OCI-LY7 (cell line): ENCODE data around the gene CAMK2N2. TPM values are rescaled to one million over a fixed set of nuclear protein-coding genes. Genes with fewer than 3 reads are reported as not detected.
A peak's percentile ranks its signal among the peaks of the same experiment; 100 is the strongest.

Source experiments
- Bru-seq: library from RNA; stranded (reverse); fragments of 400-500 nt; gene quantifications from one replicate; lab custom pipeline; 2021; lab: Mats Ljungman, UMichigan
- BruChase-seq, 2 experiments: library from RNA; stranded (reverse); fragments of 400-500 nt; gene quantifications; one replicate each; lab custom pipeline; 2021; lab: Mats Ljungman, UMichigan
- BruUV-seq: library from RNA; stranded (reverse); fragments of 400-500 nt; replicated peaks from 2 replicates; lab custom pipeline; 2021; lab: Mats Ljungman, UMichigan
- CTCF ChIA-PET: fragments of 300-600 bp; sonication (Branson Sonifier 250); formaldehyde crosslinking; loops from one replicate; lab custom pipeline; 2022; ENCODE audit warnings: antibody characterized with exemption; ENCODE audit not compliant: unreplicated experiment; lab: Charles Lee
- POLR2A ChIA-PET: fragments of 300-600 bp; sonication (Branson Sonifier 250); formaldehyde crosslinking; loops from one replicate; lab custom pipeline; 2022; ENCODE audit warnings: antibody characterized with exemption; lab: Charles Lee
- DNase-seq: peaks from one replicate; pipeline ENCODE4 v3.0.0-alpha.2; 2015; ENCODE audit warnings: low spot score
- H2AFZ ChIP-seq: fragments of 200-600 bp; sonication (generic), shearing (Covaris generic); 2 replicates; pipeline ENCODE4 v1.6.1; 2014; ENCODE audit warnings: mild to moderate bottlenecking, antibody characterized with exemption, low read length, moderate library complexity
- H3K27ac ChIP-seq: fragments of 200-600 bp; sonication (generic); 2 replicates; pipeline ENCODE4 v1.5.1; 2014; ENCODE audit warnings: mixed run types, low read depth, mild to moderate bottlenecking, moderate library complexity, low read length, inconsistent platforms; ENCODE audit not compliant: poor library complexity, severe bottlenecking
- H3K36me3 ChIP-seq: fragments of 200-600 bp; sonication (generic); 2 replicates; pipeline ENCODE4 v1.6.1; 2014; ENCODE audit warnings: mild to moderate bottlenecking, antibody characterized with exemption, low read length, moderate library complexity, mixed read lengths; ENCODE audit not compliant: insufficient read depth
- H3K4me1 ChIP-seq: fragments of 200-600 bp; sonication (generic); 2 replicates; pipeline ENCODE4 v1.5.1; 2014; ENCODE audit warnings: mild to moderate bottlenecking, low read length; ENCODE audit not compliant: insufficient read depth, poor library complexity, severe bottlenecking
- H3K4me2 ChIP-seq: fragments of 200-600 bp; sonication (generic); 2 replicates; pipeline ENCODE4 v1.6.1; 2014; ENCODE audit warnings: mild to moderate bottlenecking, low read length
- H3K4me3 ChIP-seq: fragments of 200-600 bp; sonication (generic); 2 replicates; pipeline ENCODE4 v1.5.1; 2014; ENCODE audit warnings: mild to moderate bottlenecking, low read depth, low read length; ENCODE audit not compliant: poor library complexity, severe bottlenecking
- H3K79me2 ChIP-seq: fragments of 200-600 bp; sonication (generic); 2 replicates; pipeline ENCODE4 v1.6.1; 2016; ENCODE audit warnings: low read depth, mild to moderate bottlenecking, low read length, moderate library complexity, mixed read lengths; ENCODE audit not compliant: insufficient read depth
- H3K9me2 ChIP-seq: fragments of 200-600 bp; sonication (generic); 2 replicates; pipeline ENCODE4 v1.6.1; 2016; ENCODE audit warnings: mild to moderate bottlenecking, low read length, mixed read lengths; ENCODE audit not compliant: insufficient read depth
- H3K9me3 ChIP-seq: fragments of 200-600 bp; sonication (generic); 2 replicates; pipeline ENCODE4 v1.6.1; 2014; ENCODE audit warnings: mild to moderate bottlenecking, mixed run types, low read length, mixed read lengths
- H4K20me1 ChIP-seq: fragments of 200-600 bp; sonication (generic); 2 replicates; pipeline ENCODE4 v1.6.1; 2014; ENCODE audit warnings: mild to moderate bottlenecking, antibody characterized with exemption, low read length, moderate library complexity, mixed read lengths; ENCODE audit not compliant: insufficient read depth
- CTCF ChIP-seq: fragments of 200-600 bp; sonication (generic); conservative IDR thresholded peaks from 2 replicates; pipeline ENCODE4 v1.5.1; 2014; ENCODE audit warnings: mild to moderate bottlenecking, antibody characterized with exemption, low read length, moderate library complexity, mixed read lengths
- EZH2phosphoT487 ChIP-seq: fragments of 200-600 bp; sonication (generic); IDR thresholded peaks from 2 replicates; pipeline ENCODE4 v1.6.1; 2018; ENCODE audit warnings: low read depth, borderline replicate concordance, mild to moderate bottlenecking, mixed run types, antibody characterized with exemption, low read length, moderate library complexity, mixed read lengths
- intact Hi-C: fragments of 100-400 bp; cut with micrococcal nuclease; formaldehyde crosslinking; loops from one replicate; pipeline ENCODE4 v1.10.0; 2022; ENCODE audit not compliant: unreplicated experiment
- long read RNA-seq: library from polyadenylated mRNA; stranded (forward); transcript quantifications from one replicate; pipeline ENCODE4 v2.0.0, GENCODE V29; 2022
- total RNA-seq, 2 experiments: library from RNA; depleted of rRNA in 1 of 2; stranded (reverse); fragments of >200 nt in 1 of 2; shearing (Covaris generic) in 1 of 2; gene quantifications; 2 replicates each; pipeline ENCODE4 v1.2.3, GENCODE V29; 2014 to 2022

CAMK2N2 gene
- total RNA-seq (2014; rRNA removed; shearing (Covaris generic)) (not detected in 2 replicates), total RNA-seq (2022) (0.28 TPM in 1 of 2 replicates, not detected in the other), Bru-seq, nascent RNA (not detected), BruChase-seq, experiment 1, labeled RNA remaining after a 6-hour chase (percentile 18 among the genes with signal in this experiment), BruChase-seq, experiment 2, labeled RNA remaining after a 2-hour chase (not detected)
- long read RNA-seq = 0 reads

GRCh38 chr3:184261270-184261853, at the start of gene CAMK2N2:
TSS of gene CAMK2N2 (minus strand) at chr3:184261553. CDS start at chr3:184261285, 268 bp downstream.
- H3K36me3 ChIP-seq = no peaks in the 10 kb centered on the region
- no peak within 1 kb of the TSS for H2AFZ ChIP-seq
- TF ChIP-seq EZH2phosphoT487 (0 out of 2 replicates have a peak, but pooled peaks have one; percentile 1), CTCF (no peak)
- intact Hi-C loops = no loop called here
- ChIA-PET POLR2A (interaction anchor here (0.6 kb wide), 1 partner anchor 106 kb away, joined by 3 read pairs; no protein-coding TSS in a partner anchor), CTCF (no interaction called here)
- peak; percentile 33 for DNase-seq
- H3K79me2 ChIP-seq = no peaks in the 10 kb centered on the region
- H3K4me3 ChIP-seq = peak within 1 kb of the TSS; percentile 62
- H4K20me1 ChIP-seq = no peaks in the 10 kb centered on the region
- BruUV-seq = no TSS peak
- H3K4me1 ChIP-seq = peaks cover 3% of the 10 kb centered on the region
- peak within 1 kb of the TSS; percentile 80 for H3K4me2 ChIP-seq
- H3K9me2 ChIP-seq = no peaks in the 10 kb centered on the region
- no peak within 1 kb of the TSS for H3K27ac ChIP-seq
- H3K9me3 ChIP-seq = no peaks in the 10 kb centered on the region

- H3K36me3 ChIP-seq = peaks cover 61% of the 10 kb centered on the region
- peaks cover 2% of the 10 kb centered on the region for H3K4me1 ChIP-seq
- TSS peak; percentile 74 for BruUV-seq
- ChIA-PET POLR2A (no interaction called here), CTCF (no interaction called here)
- no peaks in the 10 kb centered on the region for H3K79me2 ChIP-seq
- TF ChIP-seq EZH2phosphoT487 (no peak), CTCF (no peak)
- no peak overlapping the region for H3K4me3 ChIP-seq
- H3K4me2 ChIP-seq = no peak overlapping the region
- H3K9me3 ChIP-seq = no peaks in the 10 kb centered on the region
- no peaks in the 10 kb centered on the region for H4K20me1 ChIP-seq
- DNase-seq = no peak
- H3K9me2 ChIP-seq = no peaks in the 10 kb centered on the region
- H3K27ac ChIP-seq = no peak overlapping the region
- no peak overlapping the region for H2AFZ ChIP-seq
- intact Hi-C loops = no loop called here
Observed at GRCh38 chr3:184308744-184309143, 47.4 kb upstream of the CAMK2N2 start.

GRCh38 chr3:184307915-184308314, 46.6 kb upstream of the CAMK2N2 start:
- Histone ChIP-seq H3K27ac (no peak overlapping the region), H3K4me2 (no peak overlapping the region), H3K36me3 (peaks cover 70% of the 10 kb centered on the region), H3K9me3 (no peaks in the 10 kb centered on the region), H3K79me2 (no peaks in the 10 kb centered on the region), H3K4me3 (no peak overlapping the region), H3K9me2 (no peaks in the 10 kb centered on the region), H3K4me1 (no peaks in the 10 kb centered on the region), H4K20me1 (no peaks in the 10 kb centered on the region), H2AFZ (no peak overlapping the region)
- BruUV-seq = no TSS peak
- intact Hi-C loops = no loop called here
- CTCF ChIA-PET = no interaction called here
- POLR2A ChIA-PET = no interaction called here
- TF ChIP-seq CTCF (no peak), EZH2phosphoT487 (no peak)
- DNase-seq = no peak
